Stimulated activated CD8-positive, alpha-beta memory T cell treated with anti-CD3 and anti-CD28 coated beads, Interleukin-15, amount 100 ng/mL, for 4 hours (primary cell): ENCODE data around the gene VAT1L.

Experiments
- DNase-seq, 2 donors: peaks; one replicate each; pipeline ENCODE4 v3.0.0-alpha.2; 2020; ENCODE audit warnings: low read depth in 2 of 2

The VAT1L gene, protein sequence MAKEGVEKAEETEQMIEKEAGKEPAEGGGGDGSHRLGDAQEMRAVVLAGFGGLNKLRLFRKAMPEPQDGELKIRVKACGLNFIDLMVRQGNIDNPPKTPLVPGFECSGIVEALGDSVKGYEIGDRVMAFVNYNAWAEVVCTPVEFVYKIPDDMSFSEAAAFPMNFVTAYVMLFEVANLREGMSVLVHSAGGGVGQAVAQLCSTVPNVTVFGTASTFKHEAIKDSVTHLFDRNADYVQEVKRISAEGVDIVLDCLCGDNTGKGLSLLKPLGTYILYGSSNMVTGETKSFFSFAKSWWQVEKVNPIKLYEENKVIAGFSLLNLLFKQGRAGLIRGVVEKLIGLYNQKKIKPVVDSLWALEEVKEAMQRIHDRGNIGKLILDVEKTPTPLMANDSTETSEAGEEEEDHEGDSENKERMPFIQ

DNA sequence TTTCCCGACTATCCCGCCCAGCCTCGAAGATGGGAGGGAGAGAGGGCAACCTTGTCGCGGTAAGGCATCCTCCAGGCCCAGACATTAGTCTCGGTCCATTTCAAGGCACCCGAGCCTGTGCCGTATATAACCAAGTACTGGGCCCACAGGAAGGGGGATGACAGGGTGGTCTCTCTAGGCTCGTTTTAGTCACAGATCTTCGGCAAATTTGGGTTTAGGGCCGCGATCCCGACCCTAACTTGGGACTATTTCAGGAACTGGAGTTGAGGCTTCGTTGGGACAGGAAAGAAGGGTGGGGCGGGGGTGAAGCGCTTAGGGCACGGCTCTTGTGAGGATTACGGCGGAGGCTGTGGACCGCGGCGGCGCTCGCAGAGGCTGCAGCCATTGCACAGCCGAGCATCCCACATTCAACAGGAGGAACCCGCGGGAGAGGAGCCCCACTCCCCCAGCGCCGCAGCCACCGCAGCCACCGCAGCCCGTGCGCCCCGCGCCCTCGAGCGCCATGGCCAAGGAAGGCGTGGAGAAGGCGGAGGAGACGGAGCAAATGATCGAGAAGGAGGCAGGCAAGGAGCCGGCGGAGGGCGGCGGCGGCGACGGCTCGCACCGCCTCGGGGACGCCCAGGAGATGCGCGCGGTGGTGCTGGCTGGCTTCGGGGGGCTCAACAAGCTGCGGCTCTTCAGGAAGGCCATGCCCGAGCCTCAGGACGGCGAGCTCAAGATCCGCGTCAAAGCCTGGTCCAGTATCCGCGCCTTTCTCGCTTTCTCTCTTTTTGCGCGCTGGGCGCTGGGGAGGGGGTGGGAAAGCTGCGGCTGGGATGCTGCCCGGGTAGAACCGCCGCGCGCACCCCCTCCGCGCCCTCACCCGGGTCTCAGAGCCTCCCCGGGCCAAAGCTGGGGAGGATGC is at the start of gene VAT1L:
TSS of gene VAT1L (plus strand) at position 384 of the 904 bp plus-strand sequence. CDS start at position 503, 119 bp downstream.
- no peak for DNase-seq

DNA sequence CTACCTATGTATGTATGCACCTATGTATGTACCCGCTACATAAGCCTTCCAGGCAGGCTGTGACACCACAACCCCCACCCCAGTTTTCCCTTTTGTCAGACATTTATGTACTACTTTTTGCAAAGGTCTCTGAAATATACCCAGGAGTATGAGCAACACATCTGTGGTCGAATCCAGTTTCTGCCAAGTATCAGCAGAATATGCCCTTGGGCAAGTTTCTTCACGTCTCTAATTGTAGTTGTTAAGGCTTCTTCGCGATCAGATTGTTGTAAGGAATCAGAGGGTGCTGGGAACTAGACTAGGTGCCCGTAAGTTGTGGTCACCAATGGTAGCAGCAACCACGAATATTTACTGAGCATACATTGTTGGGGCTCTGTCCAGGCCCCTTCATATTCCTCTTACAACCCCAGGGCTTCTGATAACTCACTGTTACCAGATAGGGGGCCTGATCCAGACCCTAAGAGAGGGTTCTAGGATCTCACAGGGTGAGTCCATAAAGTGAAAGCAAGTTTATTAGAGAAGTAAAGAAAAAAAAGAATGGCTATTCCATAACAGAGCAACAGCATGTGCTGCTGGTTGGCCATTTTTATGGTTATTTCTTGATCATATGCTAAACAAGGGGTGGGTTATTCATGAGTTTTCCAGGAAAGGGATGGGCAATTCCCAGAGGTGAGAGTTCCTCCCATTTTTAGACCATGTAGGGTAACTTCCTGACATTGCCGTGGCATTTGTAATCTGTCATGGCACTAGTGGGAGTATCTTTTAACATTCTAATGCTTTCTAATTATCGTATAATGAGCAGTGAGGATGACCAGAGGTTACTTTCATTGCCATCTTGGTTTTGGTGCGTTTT is 49.4 kb upstream of the VAT1L start:
- no peak for DNase-seq

DNA sequence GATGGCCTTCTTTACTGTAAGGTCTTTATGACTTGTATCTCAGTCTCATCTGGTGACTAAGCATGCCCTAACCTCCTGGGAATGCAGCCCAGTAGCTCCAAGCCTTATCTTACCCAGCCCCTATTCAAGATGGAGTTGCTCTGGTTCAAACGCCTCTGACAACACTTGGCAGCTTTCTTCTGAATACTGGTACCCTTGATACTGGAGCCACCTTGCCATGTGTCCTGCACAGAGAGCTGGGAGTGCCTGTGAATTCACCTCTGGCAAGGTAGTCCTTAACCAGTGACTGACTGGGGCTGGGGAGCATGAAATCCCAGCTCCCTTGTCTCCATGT is 48.8 kb upstream of the VAT1L start:
- DNase-seq = no peak

DNA sequence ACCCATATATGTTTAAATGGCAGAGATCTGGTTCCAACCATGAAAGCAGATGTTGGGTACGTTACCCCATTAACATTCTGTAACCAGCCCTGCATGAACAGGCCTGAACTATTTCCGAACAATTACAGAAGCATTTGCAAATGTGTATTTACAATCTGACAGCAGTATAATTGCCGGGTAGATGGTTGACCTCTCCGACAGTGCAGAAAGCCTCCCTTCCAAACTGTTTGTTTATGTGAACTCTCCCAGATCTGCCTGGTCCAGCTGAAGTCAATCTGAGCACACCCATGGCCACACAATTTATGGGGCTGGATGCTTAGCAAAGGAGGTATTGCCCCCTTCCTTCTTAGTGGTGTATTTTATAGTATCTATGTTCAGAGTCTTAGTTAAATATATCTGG is 44.2 kb upstream of the VAT1L start:
- no peak for DNase-seq

DNA sequence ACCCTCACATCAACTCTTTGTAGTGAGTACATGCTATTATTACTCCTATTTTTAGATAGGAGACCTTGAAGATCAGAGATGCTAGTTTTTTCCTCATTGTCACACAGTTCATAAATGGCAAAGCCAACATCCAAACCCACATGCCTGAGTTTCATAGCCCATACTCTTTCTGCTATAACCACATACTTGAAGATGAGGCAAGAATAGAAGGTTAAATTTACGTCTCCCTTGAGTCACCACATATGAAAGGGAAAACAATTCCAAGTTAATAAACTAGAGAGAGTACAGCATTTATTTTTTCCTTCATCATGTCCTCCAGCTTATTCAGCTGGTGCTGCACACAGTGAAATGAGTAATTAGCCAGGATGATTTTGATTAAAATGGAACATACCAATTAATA is 42.4 kb upstream of the VAT1L start:
- no peak for DNase-seq

DNA sequence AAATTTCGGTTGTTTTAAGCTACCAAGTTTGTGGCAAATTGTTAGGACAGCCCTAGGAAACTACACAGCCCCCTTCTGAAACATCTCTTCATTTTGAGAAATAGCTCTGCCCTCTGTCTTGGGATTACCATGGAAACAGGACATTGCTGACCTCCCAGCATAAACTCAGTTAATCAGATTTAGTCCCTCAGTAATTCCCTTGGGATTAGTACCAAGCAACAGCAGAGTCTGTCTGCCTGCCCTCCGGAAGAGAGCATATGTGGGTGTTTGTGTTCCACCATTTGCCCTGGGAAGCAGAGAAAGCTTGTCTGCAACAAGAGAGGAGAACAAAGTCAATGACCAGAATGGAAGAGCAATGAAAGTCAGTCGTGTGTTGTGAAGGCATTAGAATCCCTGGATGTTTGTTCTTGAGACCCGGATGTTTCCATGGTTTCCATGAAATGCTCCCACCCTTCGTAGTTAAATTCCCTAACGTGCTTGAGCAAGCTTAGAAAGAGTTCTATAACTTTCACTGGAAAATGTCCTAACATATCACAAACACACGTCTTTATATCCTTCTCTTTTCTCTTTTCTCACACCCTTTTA is 39.9 kb upstream of the VAT1L start:
- DNase-seq = no peak

DNA sequence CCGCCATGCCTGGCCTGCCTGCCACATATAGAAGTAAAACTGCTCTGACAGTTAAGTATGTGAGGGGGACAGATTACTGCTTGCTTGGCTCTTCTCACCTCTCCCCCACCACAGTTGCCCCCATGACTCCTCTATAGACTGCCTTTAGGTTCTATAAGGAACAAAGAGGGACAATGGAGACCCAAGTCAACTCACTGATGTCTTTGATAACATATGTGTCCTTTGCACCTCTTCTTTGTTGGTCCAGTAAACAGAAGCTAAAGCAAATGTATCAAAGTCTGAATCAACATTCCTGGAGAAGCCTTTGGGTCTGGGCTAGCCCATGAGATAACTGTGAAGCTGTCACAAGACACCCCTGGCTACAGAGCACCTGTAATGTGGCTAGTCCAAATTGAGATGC is 38.9 kb upstream of the VAT1L start:
- no peak for DNase-seq

DNA sequence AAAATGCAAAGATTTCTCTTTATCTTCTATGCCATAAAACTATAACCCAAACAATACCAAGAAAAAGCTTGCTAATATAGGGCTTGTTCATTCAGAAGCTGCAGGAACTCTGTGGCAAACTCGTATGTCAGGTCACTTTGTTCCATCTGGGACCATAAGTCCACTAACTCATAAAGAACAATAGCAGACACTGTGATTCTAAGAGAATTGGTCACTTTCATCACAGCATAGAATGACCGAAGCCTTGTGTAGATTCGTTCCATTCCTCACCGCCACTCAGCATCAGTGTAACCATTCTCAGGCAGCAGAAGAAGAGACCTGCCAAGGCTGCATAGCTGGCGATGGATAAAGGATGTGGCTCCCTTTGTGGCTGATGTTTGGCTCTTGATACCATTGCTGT is 30.3 kb upstream of the VAT1L start:
- no peak for DNase-seq

DNA sequence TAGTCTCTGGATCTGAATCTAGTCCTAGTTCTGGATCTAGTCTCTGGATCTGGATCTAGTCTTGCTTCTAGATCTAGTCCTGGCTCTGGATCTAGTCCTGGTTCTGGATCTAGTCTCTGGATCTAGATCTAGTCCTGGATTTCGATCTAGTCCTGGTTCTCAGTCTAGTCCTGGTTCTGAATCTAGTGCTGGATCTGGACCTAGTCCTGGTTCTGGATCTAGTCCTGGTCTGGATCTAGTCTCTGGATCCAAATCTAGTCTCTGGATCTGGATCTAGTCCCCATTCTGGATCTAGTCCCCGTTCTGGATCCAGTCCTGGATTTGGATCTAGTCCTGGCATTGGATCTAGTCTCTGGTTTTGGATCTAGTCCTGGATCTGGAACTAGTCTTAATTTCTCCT is 29.9 kb upstream of the VAT1L start:
- no peak for DNase-seq

DNA sequence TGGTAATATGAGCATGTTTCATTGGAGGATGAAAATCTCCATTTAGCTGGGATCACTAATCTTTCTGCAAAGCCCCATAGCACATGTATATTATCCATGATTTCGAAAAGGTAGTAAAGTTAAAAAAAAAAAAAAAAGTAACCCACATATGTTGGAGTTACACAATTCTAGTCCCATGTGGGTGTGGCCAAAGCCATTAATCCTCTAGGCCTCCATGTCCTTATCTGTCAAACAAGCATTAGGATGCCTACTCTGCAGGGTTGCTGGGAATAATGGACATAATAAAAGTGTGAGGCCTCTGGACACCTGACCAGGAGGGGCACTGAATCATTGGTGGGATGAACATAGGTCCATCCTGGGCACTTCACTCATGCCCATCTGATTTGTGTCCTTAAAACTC is 29.2 kb upstream of the VAT1L start:
- DNase-seq = no peak

DNA sequence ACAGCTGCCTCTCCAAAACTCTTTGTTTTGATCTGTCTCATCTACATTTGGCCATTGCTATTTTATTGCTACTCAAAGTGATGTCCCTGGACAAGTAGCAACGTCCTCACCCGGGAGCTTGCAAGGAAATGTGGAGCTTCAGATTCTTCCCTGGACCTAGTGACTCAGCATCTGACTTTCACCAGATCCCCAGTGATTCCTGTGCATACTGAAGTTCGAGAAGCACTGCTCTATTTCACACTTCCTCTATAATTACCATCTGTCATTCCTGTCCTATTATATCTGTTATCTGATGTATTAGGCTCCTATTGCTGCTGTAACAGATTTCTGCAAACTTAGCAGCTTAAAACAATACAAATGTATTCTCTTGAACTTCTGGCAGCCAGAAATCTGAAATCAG is 28.5 kb upstream of the VAT1L start:
- no peak for DNase-seq

DNA sequence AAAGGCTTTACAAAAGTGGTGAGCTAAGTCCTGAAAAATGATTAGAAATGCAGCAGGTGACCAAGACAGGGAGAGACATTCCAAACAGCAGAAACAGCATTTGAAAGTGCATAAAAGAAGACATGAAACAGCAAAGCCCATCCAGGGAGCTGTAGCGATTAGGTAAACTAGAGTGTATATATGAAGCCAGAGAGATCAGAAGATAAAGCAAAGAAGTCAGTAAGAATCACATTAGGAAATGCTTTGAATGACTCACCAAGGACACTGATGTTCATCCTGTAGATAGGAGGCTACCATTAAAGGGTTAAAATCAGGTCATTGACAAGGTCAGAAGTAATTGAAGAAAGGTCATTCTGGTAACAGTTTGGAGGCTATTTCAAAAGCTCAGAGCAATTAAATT is 27.6 kb upstream of the VAT1L start:
- no peak for DNase-seq

DNA sequence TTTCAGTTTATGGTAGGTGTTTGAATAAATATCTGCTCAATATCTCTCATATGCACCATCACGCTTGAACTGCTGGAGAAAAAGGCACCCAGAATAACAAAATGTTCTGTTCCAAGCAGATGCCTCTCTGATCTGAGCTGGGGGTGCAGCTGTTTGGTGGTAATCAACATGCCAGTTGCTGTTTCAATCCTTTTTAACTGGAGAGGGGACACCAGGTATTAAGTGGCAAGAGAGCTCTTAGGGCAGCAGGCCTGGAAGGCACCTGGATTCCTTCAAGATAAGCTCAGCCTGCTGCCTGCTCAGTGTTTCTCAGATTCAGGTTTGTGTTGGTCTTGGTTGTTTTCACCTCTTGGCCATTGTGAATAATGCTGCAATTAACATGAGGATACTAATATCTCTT is 27.2 kb upstream of the VAT1L start:
- DNase-seq = no peak

DNA sequence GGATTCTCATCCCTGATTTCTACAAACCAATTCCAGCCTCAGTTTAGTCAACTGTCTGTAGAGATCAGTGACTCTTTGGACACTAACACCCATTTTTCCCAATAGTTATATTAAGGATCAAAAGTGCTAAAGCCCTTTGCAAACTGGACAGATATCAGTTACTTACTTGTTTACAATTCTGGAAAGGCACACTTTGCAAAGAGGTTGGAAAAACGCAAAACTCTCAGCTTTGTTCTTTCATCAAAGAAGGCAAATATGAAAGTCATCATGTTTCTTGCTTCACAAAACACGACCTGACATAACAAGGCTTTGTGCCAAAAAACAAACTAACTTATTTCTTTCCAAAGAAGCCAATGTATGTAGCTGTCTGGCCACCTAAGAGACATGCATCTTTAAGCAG is 26.1 kb upstream of the VAT1L start:
- no peak for DNase-seq

DNA sequence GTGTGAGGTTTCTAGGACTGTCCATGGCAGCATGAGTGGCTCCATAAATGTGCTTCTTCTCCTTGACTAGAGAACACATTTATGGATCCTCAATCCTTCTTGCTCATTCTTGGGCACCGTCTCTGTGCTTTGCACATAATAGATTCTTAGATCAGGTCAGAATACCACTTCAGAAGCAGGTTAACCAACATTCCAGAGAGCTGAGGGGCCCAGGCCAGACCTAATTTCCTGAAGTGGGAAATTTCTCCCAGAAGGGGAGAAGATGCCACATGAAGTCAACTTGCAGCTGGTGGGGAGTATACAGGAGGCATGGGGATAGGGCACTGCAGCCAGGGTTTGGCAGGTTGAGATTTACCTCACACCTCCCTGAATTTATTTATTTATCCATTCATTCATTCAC is 24.4 kb upstream of the VAT1L start:
- no peak for DNase-seq

DNA sequence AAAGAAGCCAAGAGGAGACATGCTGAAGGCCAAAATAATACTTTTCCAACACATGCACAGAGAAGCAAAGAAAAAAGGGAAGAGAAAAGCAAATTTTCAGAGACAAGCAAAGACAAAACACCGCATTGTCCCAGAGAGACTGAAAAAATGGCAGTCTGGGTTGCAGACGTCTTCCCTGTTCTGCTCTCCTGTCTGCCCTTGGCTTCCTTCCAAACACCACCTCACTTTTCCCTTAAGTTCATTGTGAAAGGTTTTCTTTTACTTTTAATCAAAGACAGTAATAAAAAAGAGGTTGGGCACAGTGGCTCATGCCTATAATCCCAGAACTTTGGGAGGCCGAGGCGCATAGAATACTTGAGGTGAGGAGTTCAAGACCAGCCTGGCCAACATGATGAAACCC is 21.2 kb upstream of the VAT1L start:
- DNase-seq = no peak

DNA sequence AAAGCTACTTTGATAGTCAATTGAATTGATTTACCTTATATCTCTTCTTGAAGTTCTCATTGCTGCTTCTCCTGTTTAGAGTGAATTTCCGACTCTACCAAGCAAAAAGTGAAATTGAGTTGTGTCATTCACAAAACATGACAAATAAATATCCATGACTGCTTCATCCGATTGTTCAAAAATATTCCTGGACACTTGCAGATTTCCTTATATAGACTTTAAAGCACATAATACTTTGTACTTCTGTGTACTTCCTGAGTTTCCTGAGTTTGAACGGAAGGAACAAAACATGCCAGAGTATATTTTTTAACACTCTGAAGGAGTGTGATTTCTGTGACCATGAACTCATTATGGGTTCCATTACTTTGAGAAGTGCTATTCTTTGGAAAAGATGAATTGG is 20.5 kb upstream of the VAT1L start:
- no peak for DNase-seq

DNA sequence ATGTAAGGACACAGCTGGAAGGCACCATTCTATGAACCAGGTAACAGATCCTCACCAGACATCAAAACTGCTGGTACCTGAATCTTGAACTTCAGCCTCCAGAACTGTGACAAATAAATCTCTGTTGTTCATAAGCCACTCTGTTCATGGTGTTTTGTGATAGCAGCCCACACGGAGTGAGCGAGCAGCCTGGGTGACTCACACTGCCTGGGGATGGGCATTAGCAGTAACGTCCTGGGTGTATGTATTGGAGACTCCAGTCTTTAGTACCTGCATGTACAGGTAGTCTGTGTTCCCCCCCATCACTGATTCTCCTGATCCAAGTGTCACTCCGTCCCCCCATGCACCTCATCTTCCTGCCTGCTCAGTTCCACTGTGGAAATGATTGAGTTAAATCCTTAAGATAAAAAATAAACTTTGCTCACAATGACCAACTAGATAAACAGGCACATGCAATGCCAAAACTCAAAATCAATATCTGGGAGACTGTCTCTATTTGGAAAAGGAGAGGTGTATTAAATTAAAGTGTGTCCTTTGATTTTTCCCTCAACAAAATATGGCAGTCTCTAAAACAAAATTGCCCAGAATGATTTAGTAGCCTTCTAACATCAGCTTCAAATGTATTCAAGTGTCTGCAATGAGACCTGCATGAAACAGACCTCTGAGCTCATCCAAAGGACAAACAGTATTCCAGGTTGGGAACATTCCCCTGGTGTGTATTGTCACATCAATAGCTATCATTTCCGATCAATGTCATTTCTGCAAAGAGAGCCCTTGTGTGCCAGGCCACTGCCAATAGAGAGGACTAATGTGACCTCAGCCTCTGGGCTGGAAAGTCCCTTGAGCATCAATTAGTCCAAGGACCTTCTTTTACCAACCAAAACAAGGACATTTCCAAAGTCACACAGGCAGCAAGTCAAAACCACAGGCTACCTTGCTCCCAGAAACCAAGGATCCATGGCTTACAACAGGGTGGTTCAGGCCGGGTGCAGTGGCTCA is 12.2 kb upstream of the VAT1L start:
- no peak for DNase-seq

DNA sequence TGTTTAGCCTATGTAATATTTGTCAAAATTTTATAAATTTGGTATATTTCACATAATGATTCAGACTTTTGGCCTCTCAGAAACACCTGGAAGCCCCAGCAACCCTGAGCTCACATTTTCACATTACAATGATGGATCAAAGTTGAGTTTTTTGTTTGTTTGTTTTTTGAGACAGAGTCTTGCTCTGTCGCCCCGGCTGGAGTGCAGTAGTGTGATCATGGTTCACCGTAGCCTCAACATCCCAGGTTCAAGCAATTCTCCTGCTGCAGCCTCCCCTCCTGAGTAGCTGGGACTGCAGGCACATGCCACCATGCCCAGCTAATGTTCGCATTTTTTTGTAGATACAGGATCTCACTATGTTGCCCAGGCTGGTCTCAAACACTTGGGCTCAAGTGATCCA is 10.6 kb upstream of the VAT1L start:
- DNase-seq = no peak

DNA sequence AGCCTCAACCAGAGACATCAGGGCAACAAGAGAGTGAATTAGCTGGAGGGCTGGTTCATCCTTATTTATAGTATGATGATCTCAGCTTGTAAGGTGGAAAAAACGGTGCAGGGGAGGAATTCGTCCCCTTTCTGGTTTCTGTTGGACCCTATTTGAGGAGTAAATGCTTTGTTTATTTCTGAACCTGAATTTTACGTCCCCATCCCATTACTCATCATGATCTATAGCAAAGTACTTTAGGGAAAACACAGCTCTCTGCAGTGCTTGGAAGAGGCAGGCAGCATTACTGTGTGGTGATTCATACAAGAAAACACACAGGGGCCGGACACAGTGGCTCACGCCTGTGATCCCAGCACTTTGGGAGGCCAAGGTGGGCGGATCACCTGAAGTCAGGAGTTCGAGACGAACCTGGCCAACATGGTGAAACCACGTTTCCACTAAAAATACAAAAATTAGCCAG is 8.0 kb upstream of the VAT1L start:
- DNase-seq = no peak

DNA sequence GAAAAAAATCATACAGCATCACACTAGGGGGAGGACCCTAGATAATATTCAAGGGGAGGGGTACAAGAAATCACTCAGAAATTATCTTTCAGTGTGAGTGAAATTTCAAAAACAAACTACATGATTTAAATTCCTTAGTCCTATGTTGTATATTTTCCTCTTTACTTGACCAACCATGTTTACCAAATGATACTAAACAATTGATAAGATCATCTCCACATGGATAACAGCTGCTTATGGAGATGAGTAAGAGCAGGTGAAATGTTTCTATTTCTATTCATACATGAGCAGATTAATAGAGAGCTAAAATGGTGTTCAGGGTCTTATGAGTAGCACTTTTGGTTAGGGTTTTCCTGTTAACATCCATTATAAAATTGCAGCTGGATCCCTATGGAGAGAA is 7.3 kb upstream of the VAT1L start:
- DNase-seq = no peak
